Stimulated activated CD4-positive, alpha-beta T cell treated with anti-CD3 and anti-CD28 coated beads, Interleukin-4, amount 100 ng/mL, for 1 hour (primary cell): ENCODE measurements around the gene KCNRG.
"Not testable (repeated sequence)": the region's sequence is repeated elsewhere in the genome, so short reads cannot be mapped to it uniquely, and the experiment has no call there.

Experiments
- DNase-seq: peaks from one replicate; pipeline ENCODE4 v3.0.0-alpha.2; 2020

KCNRG gene

DNA sequence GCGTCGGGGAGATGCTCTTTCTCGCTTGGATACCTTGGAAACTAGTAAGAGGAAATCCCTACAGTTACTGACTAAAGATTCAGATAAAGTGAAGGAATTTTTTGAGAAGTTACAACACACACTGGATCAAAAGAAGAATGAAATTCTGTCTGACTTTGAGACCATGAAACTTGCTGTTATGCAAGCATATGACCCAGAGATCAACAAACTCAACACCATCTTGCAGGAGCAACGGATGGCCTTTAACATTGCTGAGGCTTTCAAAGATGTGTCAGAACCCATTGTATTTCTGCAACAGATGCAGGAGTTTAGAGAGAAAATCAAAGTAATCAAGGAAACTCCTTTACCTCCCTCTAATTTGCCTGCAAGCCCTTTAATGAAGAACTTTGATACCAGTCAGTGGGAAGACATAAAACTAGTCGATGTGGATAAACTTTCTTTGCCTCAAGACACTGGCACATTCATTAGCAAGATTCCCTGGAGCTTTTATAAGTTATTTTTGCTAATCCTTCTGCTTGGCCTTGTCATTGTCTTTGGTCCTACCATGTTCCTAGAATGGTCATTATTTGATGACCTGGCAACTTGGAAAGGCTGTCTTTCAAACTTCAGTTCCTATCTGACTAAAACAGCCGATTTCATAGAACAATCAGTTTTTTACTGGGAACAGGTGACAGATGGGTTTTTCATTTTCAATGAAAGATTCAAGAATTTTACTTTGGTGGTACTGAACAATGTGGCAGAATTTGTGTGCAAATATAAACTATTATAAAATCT is 2.7 kb upstream of the KCNRG start:
- no peak for DNase-seq

DNA sequence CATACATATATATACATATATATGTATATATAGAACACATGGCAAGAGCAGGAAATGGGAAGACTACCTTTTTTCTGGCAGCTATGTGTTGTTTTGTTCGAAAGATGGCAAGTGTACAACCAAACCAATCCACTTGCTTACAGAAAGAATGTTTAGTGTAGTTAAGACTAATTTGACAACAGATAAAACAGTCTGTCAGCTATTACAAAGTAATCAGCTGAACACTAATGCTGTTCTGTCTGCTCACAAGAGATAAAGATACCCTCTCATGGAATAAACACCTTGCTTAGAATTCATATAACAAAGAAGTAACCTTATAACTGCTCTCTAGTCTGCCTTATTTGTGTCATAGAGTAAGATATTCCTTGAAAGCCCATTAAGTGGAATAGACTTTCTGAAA is 858 bp upstream of the KCNRG start:
- no peak for DNase-seq

DNA sequence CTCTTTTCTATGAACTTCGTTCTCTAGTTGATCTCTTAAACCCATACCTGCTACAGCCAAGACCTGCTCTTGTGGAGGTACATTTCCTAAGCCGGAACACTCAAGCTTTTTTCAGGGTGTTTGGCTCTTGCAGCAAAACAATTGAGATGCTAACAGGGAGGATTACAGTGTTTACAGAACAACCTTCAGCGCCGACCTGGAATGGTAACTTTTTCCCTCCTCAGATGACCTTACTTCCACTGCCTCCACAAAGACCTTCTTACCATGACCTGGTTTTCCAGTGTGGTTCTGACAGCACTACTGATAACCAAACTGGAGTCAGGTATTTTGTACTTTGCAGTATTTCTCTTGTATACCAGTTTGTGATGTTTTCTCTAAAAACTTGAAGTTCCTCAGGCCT is 506 bp downstream of the KCNRG start:
- no peak for DNase-seq

DNA sequence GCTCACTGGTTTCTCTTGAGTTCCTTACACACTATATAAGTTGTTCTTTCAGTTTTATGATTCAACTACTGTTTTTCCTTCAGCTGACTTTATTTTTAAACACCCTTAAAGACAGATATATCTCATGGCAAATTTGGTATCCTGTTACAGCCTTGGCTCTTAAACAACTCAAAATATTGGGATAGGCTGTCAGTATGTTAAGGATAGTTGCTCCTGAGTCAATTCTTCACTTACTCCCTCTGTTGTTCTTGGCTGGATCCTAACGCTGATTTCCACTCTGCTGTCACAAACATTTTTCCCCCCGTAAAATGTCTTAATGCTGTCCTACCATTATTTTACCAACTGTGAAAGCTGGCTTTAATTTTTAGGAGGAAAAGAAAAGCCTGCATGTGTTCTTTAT is 1.2 kb downstream of the KCNRG start:
- no peak for DNase-seq

DNA sequence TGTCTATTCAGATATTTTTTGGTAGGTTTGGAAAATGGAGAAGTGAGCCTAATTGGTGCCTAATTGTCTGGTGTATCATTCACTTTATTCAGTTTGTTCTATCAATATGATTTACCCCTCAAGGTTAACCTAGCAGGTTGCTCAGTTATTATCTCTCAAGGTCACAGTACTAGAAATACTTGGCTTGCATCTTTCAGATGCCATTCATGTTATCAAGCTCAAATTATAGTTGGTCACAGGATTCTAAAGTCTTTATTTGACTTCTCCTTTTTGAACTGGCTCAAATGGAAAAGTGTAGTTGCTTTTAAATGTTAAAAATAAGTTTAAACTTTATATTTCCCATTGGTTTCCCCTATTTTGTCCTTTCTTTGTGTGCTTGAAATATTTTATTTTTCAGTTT is 2.6 kb downstream of the KCNRG start:
- no peak for DNase-seq

DNA sequence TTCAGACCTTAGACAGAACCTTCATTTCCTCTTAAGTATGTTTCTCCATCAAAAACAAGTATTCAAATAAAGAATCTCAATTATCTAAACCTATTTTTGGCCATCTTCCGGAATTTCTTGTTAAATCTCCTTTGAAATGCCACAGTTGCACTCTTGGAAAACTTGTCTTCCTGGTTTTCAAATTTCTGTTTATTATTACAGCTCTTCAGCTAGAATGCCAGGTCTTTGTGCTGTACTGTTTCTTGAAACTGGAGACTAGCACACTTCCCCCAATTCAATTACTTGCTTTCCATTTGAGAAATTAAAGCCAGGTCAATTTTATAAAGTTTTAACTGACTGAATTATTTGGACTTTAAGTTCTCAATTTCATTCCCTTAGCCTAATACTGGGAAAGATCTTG is 10.2 kb downstream of the KCNRG start:
- no peak for DNase-seq

DNA sequence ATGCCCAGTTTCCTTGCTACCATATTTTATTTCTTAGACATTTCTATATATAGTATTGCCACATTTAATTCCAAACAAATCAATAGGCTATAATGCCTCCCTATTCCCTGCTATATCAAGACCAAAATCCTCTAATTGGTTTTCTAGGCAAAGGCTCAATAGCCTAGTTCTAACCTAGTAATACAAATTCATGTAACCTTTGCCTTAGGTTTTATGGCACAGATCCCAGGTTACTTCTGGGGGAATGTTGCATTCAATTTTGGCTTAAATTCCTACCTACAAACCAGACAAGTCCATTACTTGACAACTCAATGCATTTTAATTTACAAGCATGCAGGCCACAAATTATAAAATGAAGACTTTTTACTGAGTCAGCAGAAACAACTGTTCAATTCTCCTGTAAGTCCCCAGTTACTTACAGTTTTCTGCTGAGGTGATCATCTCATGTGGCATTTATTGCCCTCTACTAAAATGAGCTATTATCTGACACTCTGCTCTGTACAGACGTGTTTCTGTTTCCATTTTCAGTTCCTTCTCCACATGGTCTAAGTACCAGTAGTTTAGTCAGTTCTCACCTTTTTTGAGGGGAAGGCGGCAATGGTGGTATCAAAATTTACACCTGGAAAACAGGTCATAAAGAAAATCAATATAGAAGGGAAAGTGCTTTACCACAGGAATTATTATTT is 11.7 kb downstream of the KCNRG start:
- DNase-seq: no peak

DNA sequence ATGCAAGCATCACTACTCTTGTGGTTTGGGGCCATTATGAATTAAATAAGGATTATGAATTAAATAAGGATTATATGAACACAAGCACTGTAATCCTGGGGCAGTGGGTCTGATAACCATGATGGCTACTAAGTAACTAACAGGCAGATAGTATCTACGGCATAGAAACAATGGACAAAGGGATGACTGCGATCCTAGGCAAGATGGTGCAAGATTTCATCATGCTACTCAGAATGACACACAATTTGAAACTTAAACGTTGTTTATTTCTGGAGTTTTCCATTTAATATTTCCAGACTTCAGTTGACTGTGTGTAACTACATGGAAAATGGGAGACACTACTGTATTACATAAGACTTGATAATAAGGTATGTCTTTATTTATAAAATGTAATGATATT is 15.1 kb downstream of the KCNRG start:
- DNase-seq: no peak

DNA sequence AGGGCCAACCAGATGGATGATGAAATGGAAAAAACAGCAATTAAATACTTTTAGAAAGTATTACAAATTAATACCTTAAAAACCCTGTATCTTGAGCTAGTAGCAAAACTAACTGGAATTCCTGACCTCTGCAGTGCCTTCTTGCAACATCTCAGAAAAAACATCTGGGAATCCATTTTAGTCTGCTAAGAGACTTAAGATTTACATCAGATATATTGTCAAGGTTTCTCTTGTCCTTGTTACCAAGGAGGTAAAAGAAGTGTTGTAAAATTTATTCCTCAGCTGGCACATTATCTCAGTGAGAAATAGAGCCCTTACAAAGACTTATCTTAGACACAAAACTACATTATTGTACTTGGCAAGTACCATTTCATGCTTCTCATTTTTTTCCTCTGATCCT is 18.5 kb downstream of the KCNRG start:
- DNase-seq: no peak

DNA sequence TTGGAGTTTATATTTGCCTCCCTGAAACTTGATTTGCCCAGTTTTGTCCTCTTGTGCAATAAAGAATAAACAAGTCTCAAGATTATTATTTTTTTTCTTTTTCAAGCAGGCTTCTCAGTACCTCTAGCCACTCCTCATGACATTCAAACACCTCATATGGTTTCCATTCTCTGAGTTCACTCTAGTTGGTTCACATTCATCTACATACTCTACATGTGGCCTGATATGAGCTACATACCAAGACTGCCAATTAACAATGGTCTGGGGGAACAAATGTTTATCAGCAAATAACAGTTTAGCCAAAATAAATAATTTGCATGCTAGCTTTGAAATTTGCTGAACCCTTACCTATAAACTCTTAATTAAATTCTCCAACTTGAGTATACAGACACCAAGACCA is 22.5 kb downstream of the KCNRG start:
- DNase-seq: no peak

DNA sequence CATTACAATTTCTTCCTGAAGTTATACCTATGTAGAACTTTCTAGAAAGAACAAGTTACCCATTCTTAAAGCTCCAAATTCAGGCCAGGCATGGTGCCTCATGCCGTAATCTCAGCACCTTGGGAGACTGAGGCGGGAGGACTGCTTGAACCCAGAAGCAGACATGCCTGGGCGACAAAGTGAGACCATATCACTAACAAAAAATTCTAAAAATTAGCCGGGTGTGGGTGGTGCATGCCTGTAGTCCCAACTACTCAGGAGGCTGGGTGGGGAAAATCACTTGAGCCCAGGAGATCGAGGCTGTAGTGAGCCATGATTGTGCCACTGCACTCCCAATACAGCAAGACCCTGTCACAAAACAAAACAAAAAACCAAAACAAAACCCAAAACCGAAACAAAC is 23.0 kb downstream of the KCNRG start:
- no peak for DNase-seq

DNA sequence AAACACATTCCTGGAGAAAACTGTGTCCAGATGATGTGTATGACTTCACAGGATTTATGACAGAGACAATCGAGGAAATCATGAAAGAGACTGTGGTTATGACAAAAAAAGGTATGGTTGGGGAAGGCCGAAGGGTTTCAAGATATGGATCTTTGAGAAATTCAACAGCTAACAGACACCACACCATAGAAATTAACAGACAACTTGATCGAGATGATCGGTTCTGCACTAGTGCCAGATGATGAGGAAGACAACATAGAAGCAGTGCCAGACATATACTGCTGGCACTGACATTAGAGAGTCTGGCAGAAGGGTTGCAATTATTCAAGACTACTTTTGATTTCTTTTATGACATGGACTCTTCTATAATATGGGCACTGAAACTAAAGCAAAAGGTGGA is 37.2 kb downstream of the KCNRG start:
- DNase-seq: no peak

DNA sequence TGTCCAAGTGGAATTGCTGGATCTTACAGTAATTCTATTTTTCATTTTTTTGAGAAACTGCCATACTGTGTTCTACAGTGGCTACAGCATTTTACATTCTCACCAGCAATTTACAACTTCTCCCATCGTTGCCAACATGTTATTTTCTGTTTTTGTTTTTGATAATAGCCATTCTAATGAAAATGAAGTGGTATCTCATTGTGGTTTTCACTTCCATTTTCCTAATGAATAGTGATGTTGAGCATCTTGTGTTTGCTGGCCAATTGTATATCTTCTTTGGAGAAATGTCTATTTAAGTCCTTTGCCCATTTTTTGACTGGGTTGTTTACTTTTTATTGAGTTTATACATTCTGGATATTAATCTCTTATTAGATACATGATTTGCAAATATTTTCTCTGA is 38.6 kb downstream of the KCNRG start:
- DNase-seq: no peak

DNA sequence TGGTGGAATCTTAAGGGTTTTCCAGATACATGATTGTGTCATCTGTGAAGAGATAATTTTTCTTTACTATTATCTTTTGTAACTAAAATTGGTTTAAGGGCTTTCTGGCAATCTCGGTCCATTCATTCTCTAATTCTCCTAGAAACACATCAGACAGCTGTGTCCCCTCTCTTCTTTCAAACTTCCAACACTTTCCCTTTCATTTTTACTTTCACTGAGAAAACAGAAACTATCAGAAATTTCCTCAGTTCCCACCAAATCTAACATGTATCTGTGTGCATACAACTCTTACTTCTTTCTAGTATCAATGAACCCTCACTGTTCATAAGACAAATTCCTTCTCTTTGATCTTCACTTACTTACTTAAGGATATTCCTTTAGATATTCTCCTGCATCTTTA is 40.2 kb downstream of the KCNRG start:
- no peak for DNase-seq

DNA sequence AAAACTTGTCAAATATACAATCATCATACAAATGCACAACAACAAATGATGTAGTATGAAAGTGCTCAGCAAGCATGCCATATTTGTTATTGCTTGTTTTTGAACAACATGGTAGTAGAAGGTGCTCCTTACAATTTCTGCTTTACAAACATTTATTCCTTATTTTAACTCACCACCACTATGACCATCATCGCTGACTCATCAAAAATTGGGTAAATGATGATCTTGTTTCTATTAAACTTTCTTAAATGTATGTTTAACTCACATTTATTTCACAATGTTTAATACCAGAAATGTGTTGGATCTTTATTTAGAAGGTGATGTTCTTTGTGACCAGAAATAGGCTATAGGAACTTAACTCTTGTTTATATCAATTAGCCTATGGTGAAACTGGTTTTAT is 45.5 kb downstream of the KCNRG start:
- no peak for DNase-seq

DNA sequence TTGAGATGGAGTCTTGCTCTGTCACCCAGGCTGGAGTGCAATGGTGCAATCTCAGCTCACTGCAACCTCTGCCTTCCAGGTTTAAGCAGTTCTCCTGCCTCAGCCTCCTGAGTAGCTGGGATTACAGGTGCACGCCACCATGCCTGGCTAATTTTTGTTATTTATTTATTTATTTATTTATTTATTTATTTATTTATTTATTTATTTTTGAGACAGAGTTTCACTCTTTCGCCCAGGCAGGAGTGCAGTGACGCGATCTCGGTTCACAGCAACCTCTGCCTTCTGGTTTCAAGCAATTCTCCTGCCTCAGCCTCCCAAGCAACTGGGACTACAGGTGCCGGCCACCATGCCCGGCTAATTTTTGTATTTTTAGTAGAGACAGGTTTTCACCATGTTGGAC is 47.1 kb downstream of the KCNRG start:
- DNase-seq: not testable (repeated sequence)

DNA sequence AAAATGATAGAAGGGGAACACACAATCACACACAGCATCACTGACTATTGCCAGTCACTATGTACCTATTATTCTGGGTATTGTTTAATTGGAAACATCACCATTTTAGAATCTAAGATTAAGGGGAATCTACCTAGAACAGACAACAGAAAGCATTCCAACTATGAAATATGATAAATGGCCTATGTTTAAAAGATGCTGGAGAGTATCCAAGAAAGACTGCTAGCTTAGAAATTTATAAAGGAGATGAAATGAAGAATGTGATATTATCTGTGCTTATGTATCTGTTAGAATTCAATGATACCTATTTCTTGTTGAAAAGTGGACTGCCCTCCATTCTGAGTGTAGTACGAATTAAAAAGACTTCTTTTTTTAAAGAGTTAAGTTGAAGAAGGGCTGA is 50.5 kb downstream of the KCNRG start:
- no peak for DNase-seq

DNA sequence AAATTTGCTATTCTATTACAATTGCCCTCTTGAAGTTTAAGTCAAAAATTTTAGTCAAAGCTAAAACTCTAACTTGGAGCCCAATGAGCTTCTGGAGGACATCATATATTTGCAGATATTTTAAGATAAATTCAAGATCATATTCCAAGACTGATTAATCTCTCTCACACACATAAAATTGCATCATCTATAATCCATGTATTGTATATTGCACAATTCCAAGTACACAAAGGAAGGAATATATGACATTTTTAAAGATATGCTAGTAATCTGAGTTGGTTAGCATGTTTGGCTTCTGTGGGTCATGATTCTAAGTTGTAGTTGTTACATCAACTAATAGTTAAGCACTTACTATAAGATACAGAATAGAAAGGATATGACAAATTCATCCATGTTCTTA is 53.3 kb downstream of the KCNRG start:
- DNase-seq: no peak

DNA sequence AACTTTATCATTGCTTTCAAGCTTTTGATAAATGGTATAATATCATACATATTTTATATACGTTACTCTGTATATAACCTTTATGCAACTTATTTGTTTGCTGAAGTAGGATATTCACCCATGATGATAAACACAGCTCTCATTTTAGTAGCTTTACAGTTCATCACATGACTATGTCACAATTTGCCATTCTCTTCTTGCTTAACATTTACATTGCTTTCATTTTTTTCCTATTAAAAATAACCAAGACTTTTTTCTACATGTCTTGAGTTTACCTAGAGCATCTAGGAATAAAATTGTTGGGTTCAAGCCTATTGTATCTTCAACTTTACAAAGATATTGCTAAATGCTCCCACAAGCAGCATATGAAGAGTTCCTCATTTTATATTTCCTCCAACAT is 54.0 kb downstream of the KCNRG start:
- no peak for DNase-seq

DNA sequence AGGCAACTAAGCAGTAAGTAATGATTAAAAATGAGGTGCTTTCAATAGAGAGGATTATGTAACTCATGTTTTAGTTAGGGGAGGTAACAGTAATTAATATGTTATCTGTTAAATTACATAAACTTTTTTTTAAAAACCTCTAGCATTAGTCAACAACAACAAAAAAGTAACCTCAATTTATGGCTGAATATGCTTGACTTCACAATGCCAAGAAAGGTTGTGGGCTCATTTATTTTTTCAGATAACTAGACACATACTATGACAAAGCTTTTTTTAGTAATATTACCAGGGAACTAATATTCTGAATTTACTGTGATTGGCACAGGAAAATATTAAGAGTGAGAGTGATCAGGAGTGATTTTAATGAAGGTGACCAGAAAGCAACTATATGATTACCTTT is 54.9 kb downstream of the KCNRG start:
- no peak for DNase-seq
